ENCODE measurements around the gene ANKRD22.

DNA sequence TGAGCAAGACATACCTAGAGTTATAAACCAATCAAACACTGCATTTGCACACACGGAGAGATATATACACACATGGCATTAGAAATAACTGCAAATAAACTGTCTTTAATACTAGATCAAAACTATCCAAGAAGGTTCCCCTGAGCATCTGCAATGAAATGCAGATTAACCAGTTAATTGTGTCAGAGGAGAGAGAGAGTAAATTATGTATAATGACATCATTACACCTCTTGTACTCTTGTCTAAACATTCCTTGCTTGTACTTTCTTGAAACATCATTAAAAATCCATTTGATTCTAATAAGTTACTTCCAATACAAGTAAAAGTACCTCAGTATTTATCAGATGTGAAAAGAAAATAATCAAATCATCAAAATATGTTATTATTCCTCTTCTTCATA, 932 bp downstream of the ANKRD22 start:
- TF ChIP-seq, protein P1, sequence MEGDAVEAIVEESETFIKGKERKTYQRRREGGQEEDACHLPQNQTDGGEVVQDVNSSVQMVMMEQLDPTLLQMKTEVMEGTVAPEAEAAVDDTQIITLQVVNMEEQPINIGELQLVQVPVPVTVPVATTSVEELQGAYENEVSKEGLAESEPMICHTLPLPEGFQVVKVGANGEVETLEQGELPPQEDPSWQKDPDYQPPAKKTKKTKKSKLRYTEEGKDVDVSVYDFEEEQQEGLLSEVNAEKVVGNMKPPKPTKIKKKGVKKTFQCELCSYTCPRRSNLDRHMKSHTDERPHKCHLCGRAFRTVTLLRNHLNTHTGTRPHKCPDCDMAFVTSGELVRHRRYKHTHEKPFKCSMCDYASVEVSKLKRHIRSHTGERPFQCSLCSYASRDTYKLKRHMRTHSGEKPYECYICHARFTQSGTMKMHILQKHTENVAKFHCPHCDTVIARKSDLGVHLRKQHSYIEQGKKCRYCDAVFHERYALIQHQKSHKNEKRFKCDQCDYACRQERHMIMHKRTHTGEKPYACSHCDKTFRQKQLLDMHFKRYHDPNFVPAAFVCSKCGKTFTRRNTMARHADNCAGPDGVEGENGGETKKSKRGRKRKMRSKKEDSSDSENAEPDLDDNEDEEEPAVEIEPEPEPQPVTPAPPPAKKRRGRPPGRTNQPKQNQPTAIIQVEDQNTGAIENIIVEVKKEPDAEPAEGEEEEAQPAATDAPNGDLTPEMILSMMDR (conservative IDR thresholded peaks at IDR 0.05; ENCODE audit: low read length) = no peak
- TF ChIP-seq EZH2phosphoT487 (IDR thresholded peaks at IDR 0.05; ENCODE audit: borderline replicate concordance) = no peak
